Measurements from ENCODE around the gene FBXO11. TPM values are rescaled to one million over a fixed set of nuclear protein-coding genes. Genes with fewer than 3 reads are reported as not detected.
A peak's percentile ranks its signal among the peaks of the same experiment; 100 is the strongest.

FBXO11 gene
- total and polyA plus RNA-seq, 9 donors = 37.1 to 56.2 (median 43.4) TPM

GRCh38 chr2:47798631-47799030 lies 107.7 kb downstream of the FBXO11 start:
- 84% methylated on average over 3 of the region's 6 CpGs for WGBS (ENCODE audit: insufficient coverage)
- Histone ChIP-seq H3K27me3 (ENCODE audit: control insufficient read depth, insufficient read depth, low read length) (no peaks in the 10 kb centered on the region), H3K4me1 (ENCODE audit: control insufficient read depth, insufficient read depth, low read length) (no peaks in the 10 kb centered on the region), H3K27ac (ENCODE audit: low read length) (no peak overlapping the region), H3K9me3 (replicated peaks; ENCODE audit: control insufficient read depth, low read depth, low read length) (peaks cover 7% of the 10 kb centered on the region), H3K36me3 (ENCODE audit: control insufficient read depth, insufficient read depth, low read length) (peaks cover 86% of the 10 kb centered on the region), H3K4me3 (ENCODE audit: low read length) (no peak overlapping the region)
- peak; percentile 45 for DNase-seq

- 80% methylated on average over 1 of the region's 2 CpGs for WGBS (ENCODE audit: insufficient coverage)
- H3K27me3 ChIP-seq (ENCODE audit: control insufficient read depth, insufficient read depth, low read length) = no peaks in the 10 kb centered on the region
- H3K36me3 ChIP-seq (ENCODE audit: control insufficient read depth, insufficient read depth, low read length) = peaks cover 80% of the 10 kb centered on the region
- no peak overlapping the region for H3K4me3 ChIP-seq (ENCODE audit: low read length)
- H3K27ac ChIP-seq (ENCODE audit: low read length) = no peak overlapping the region
- H3K9me3 ChIP-seq (replicated peaks; ENCODE audit: control insufficient read depth, low read depth, low read length) = no peaks in the 10 kb centered on the region
- H3K4me1 ChIP-seq (ENCODE audit: control insufficient read depth, insufficient read depth, low read length) = no peaks in the 10 kb centered on the region
- no peak for DNase-seq
Observed at GRCh38 chr2:47796090-47796697, 110.1 kb downstream of the FBXO11 start.

GRCh38 chr2:47785986-47786385 lies 120.3 kb downstream of the FBXO11 start:
- Histone ChIP-seq H3K4me1 (ENCODE audit: control insufficient read depth, insufficient read depth, low read length) (peaks cover 9% of the 10 kb centered on the region), H3K27me3 (ENCODE audit: control insufficient read depth, insufficient read depth, low read length) (no peaks in the 10 kb centered on the region), H3K36me3 (ENCODE audit: control insufficient read depth, insufficient read depth, low read length) (peaks cover 7% of the 10 kb centered on the region), H3K9me3 (replicated peaks; ENCODE audit: control insufficient read depth, low read depth, low read length) (no peaks in the 10 kb centered on the region), H3K4me3 (ENCODE audit: low read length) (no peak overlapping the region), H3K27ac (ENCODE audit: low read length) (no peak overlapping the region)
- WGBS (ENCODE audit: insufficient coverage) = 87% methylated on average over 5 of the region's 7 CpGs
- peak; percentile 42 for DNase-seq

GRCh38 chr2:47784352-47784851 lies 121.9 kb downstream of the FBXO11 start:
- Histone ChIP-seq H3K36me3 (ENCODE audit: control insufficient read depth, insufficient read depth, low read length) (peaks cover 2% of the 10 kb centered on the region), H3K9me3 (replicated peaks; ENCODE audit: control insufficient read depth, low read depth, low read length) (no peaks in the 10 kb centered on the region), H3K27ac (ENCODE audit: low read length) (peak overlapping the region; percentile 94), H3K27me3 (ENCODE audit: control insufficient read depth, insufficient read depth, low read length) (no peaks in the 10 kb centered on the region), H3K4me3 (ENCODE audit: low read length) (peak overlapping the region; percentile 72), H3K4me1 (ENCODE audit: control insufficient read depth, insufficient read depth, low read length) (peaks cover 9% of the 10 kb centered on the region)
- 11% methylated on average over 23 of the region's 28 CpGs for WGBS (ENCODE audit: insufficient coverage)
- no peak for DNase-seq

GRCh38 chr2:47783486-47784351 lies 122.6 kb downstream of the FBXO11 start:
- no peaks in the 10 kb centered on the region for H3K27me3 ChIP-seq (ENCODE audit: control insufficient read depth, insufficient read depth, low read length)
- WGBS (ENCODE audit: insufficient coverage) = under 1% methylated on average over 49 of the region's 71 CpGs
- peak overlapping the region; percentile 94 for H3K27ac ChIP-seq (ENCODE audit: low read length)
- DNase-seq = peak; percentile 86
- peak overlapping the region; percentile 72 for H3K4me3 ChIP-seq (ENCODE audit: low read length)
- no peaks in the 10 kb centered on the region for H3K9me3 ChIP-seq (replicated peaks; ENCODE audit: control insufficient read depth, low read depth, low read length)
- peaks cover 2% of the 10 kb centered on the region for H3K36me3 ChIP-seq (ENCODE audit: control insufficient read depth, insufficient read depth, low read length)
- H3K4me1 ChIP-seq (ENCODE audit: control insufficient read depth, insufficient read depth, low read length) = peaks cover 9% of the 10 kb centered on the region

GRCh38 chr2:47782671-47783485 lies 123.4 kb downstream of the FBXO11 start, which contains the start of gene MSH6:
Gene MSH6, plus strand, starts transcription at chr2:47783145. Its CDS starts 89 bp downstream, at chr2:47783234.
- under 1% methylated on average over 95 of the region's 98 CpGs for WGBS (ENCODE audit: insufficient coverage)
- H3K9me3 ChIP-seq (replicated peaks; ENCODE audit: control insufficient read depth, low read depth, low read length) = no peaks in the 10 kb centered on the region
- peak; percentile 97 for DNase-seq

GRCh38 chr2:47782381-47782670 lies 124.0 kb downstream of the FBXO11 start:
- DNase-seq = no peak
- H3K9me3 ChIP-seq (replicated peaks; ENCODE audit: control insufficient read depth, low read depth, low read length) = no peaks in the 10 kb centered on the region
- H3K4me3 ChIP-seq (ENCODE audit: low read length) = peak overlapping the region; percentile 82
- no peaks in the 10 kb centered on the region for H3K27me3 ChIP-seq (ENCODE audit: control insufficient read depth, insufficient read depth, low read length)
- H3K4me1 ChIP-seq (ENCODE audit: control insufficient read depth, insufficient read depth, low read length) = peaks cover 9% of the 10 kb centered on the region
- H3K36me3 ChIP-seq (ENCODE audit: control insufficient read depth, insufficient read depth, low read length) = peaks cover 2% of the 10 kb centered on the region
- H3K27ac ChIP-seq (ENCODE audit: low read length) = peak overlapping the region; percentile 96
- 0% methylated on average over 4 of the region's 7 CpGs for WGBS (ENCODE audit: insufficient coverage)

More at GRCh38 chr2:47782671-47783485, 123.4 kb downstream of the FBXO11 start, which contains the start of gene MSH6:
- Histone ChIP-seq H3K27me3 (ENCODE audit: control insufficient read depth, insufficient read depth, low read length) (no peaks in the 10 kb centered on the region), H3K27ac (ENCODE audit: low read length) (peak within 1 kb of the TSS; percentile 96), H3K4me1 (ENCODE audit: control insufficient read depth, insufficient read depth, low read length) (peaks cover 9% of the 10 kb centered on the region), H3K36me3 (ENCODE audit: control insufficient read depth, insufficient read depth, low read length) (peaks cover 2% of the 10 kb centered on the region), H3K4me3 (ENCODE audit: low read length) (peak within 1 kb of the TSS; percentile 82)

GRCh38 chr2:47779426-47779790 lies 126.9 kb downstream of the FBXO11 start:
- WGBS (ENCODE audit: insufficient coverage) = 60% methylated on average over 2 of the region's 8 CpGs
- H3K4me3 ChIP-seq (ENCODE audit: low read length) = no peak overlapping the region
- no peak overlapping the region for H3K27ac ChIP-seq (ENCODE audit: low read length)
- H3K27me3 ChIP-seq (ENCODE audit: control insufficient read depth, insufficient read depth, low read length) = no peaks in the 10 kb centered on the region
- no peak for DNase-seq
- no peaks in the 10 kb centered on the region for H3K36me3 ChIP-seq (ENCODE audit: control insufficient read depth, insufficient read depth, low read length)
- no peaks in the 10 kb centered on the region for H3K9me3 ChIP-seq (replicated peaks; ENCODE audit: control insufficient read depth, low read depth, low read length)
- peaks cover 3% of the 10 kb centered on the region for H3K4me1 ChIP-seq (ENCODE audit: control insufficient read depth, insufficient read depth, low read length)

- Histone ChIP-seq H3K4me3 (ENCODE audit: low read length) (no peak overlapping the region), H3K27ac (ENCODE audit: low read length) (no peak overlapping the region), H3K9me3 (replicated peaks; ENCODE audit: control insufficient read depth, low read depth, low read length) (no peaks in the 10 kb centered on the region), H3K27me3 (ENCODE audit: control insufficient read depth, insufficient read depth, low read length) (no peaks in the 10 kb centered on the region), H3K4me1 (ENCODE audit: control insufficient read depth, insufficient read depth, low read length) (no peaks in the 10 kb centered on the region), H3K36me3 (ENCODE audit: control insufficient read depth, insufficient read depth, low read length) (no peaks in the 10 kb centered on the region)
- DNase-seq = no peak
- 21% methylated on average over 3 of the region's 8 CpGs for WGBS (ENCODE audit: insufficient coverage)
Observed at GRCh38 chr2:47778698-47779425, 127.4 kb downstream of the FBXO11 start.

Measured in muscle of leg (tissue), 11 donors.